Measurements from ENCODE around the gene RASA3.

Gene RASA3

DNA sequence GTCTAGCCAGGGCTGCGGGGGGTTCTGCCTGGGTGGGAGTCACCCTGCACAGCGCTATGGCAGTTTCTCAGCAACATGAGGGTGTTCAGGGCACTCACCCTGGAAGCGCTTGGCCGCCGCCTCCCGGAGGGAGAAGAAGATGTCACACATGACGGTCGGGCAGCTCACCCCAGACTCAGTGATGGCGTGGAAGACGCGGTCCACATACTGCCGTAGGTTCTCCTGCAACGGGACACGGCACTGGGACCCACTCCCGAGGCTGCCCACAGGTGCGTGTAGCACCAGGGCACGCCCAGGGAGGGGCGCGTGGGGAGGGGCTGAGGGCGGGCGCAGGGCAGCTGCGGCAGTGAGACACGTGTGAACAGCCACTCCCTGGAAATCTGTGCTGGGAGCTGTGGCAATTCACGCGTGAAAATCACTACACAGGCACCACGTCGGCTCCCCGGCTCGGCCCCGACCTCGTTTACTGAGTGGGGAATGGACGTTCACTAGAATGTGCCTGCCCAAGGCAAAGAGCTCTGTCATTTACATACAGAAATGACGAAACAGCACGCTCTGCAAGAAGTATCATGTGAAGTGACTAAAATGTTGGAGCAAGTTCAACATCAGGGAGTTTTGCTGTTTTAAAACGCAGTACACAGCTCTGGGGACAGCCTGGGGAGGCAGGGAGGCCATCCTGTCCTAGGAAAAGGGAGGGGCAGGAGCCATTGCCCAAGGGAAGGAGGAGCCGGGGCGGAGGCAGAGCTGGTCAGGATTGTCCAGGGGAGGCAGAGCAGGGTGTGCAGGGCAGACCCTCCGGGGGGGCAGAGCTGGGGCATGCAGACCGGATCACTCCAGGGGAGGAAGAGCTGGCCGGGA lies 117.1 kb downstream of the RASA3 start:
- TF ChIP-seq CTCF (IDR thresholded peaks at IDR 0.05; ENCODE audit: low read length) (no peak), EZH2 (optimal IDR thresholded peaks at IDR 0.05; ENCODE audit: low read depth, low read length) (no peak), EZH2phosphoT487 (IDR thresholded peaks at IDR 0.05; ENCODE audit: low read length) (no peak)
- Histone ChIP-seq H3K9ac (ENCODE audit: low read length) (no peak overlapping the region), H3K27ac (ENCODE audit: low read length) (no peak overlapping the region), H3K9me2 (replicated peaks; ENCODE audit: insufficient read depth, low read length) (no peaks in the 10 kb centered on the region), H3F3A (ENCODE audit: insufficient read depth, low read length) (no peaks in the 10 kb centered on the region; the same call in 1 of the 2 replicates), H3K9me3 (replicated peaks; ENCODE audit: insufficient read depth, low read length) (no peaks in the 10 kb centered on the region), H3K4me2 (ENCODE audit: low read depth, low read length) (no peak overlapping the region), H3K4me1 (ENCODE audit: low read length) (no peaks in the 10 kb centered on the region), H2AFZ (ENCODE audit: low read length) (no peak overlapping the region), H3K36me3 (replicated peaks; ENCODE audit: insufficient read depth, low read length) (peaks cover 39% of the 10 kb centered on the region; the same call in 1 of the 2 replicates), H3K79me2 (ENCODE audit: low read length) (peaks cover 73% of the 10 kb centered on the region), H3K4me3 (ENCODE audit: low read length) (no peak overlapping the region), H4K20me1 (ENCODE audit: insufficient read depth, low read length) (no peaks in the 10 kb centered on the region), H3K27me3 (replicated peaks; ENCODE audit: insufficient read depth, low read length) (no peaks in the 10 kb centered on the region)
- DNase-seq: no peak

GRCh38 chr13:114013952-114014629 lies 118.3 kb downstream of the RASA3 start:
- H3K36me3 ChIP-seq (replicated peaks; ENCODE audit: insufficient read depth, low read length): peaks cover 50% of the 10 kb centered on the region; the same call in 1 of the 2 replicates
- H2AFZ ChIP-seq (ENCODE audit: low read length): no peak overlapping the region
- H3K79me2 ChIP-seq (ENCODE audit: low read length): peaks cover 78% of the 10 kb centered on the region
- no peaks in the 10 kb centered on the region for H4K20me1 ChIP-seq (ENCODE audit: insufficient read depth, low read length)
- no peak for DNase-seq
- no peaks in the 10 kb centered on the region for H3K9me2 ChIP-seq (replicated peaks; ENCODE audit: insufficient read depth, low read length)
- TF ChIP-seq CTCF (IDR thresholded peaks at IDR 0.05; ENCODE audit: low read length) (no peak), EZH2 (optimal IDR thresholded peaks at IDR 0.05; ENCODE audit: low read depth, low read length) (no peak), EZH2phosphoT487 (IDR thresholded peaks at IDR 0.05; ENCODE audit: low read length) (no peak)
- no peaks in the 10 kb centered on the region; the same call in 1 of the 2 replicates for H3F3A ChIP-seq (ENCODE audit: insufficient read depth, low read length)
- no peak overlapping the region for H3K9ac ChIP-seq (ENCODE audit: low read length)
- no peak overlapping the region for H3K4me2 ChIP-seq (ENCODE audit: low read depth, low read length)
- no peaks in the 10 kb centered on the region for H3K9me3 ChIP-seq (replicated peaks; ENCODE audit: insufficient read depth, low read length)
- no peaks in the 10 kb centered on the region for H3K4me1 ChIP-seq (ENCODE audit: low read length)
- no peak overlapping the region for H3K4me3 ChIP-seq (ENCODE audit: low read length)
- no peaks in the 10 kb centered on the region for H3K27me3 ChIP-seq (replicated peaks; ENCODE audit: insufficient read depth, low read length)
- H3K27ac ChIP-seq (ENCODE audit: low read length): no peak overlapping the region

GRCh38 chr13:114013336-114013735 lies 119.1 kb downstream of the RASA3 start:
- H3K9me2 ChIP-seq (replicated peaks; ENCODE audit: insufficient read depth, low read length): no peaks in the 10 kb centered on the region
- H2AFZ ChIP-seq (ENCODE audit: low read length): no peak overlapping the region
- H3K27me3 ChIP-seq (replicated peaks; ENCODE audit: insufficient read depth, low read length): no peaks in the 10 kb centered on the region
- no peaks in the 10 kb centered on the region; the same call in 1 of the 2 replicates for H3F3A ChIP-seq (ENCODE audit: insufficient read depth, low read length)
- H3K9ac ChIP-seq (ENCODE audit: low read length): no peak overlapping the region
- H4K20me1 ChIP-seq (ENCODE audit: insufficient read depth, low read length): no peaks in the 10 kb centered on the region
- peaks cover 50% of the 10 kb centered on the region; the same call in 1 of the 2 replicates for H3K36me3 ChIP-seq (replicated peaks; ENCODE audit: insufficient read depth, low read length)
- no peak overlapping the region for H3K4me3 ChIP-seq (ENCODE audit: low read length)
- no peak overlapping the region for H3K4me2 ChIP-seq (ENCODE audit: low read depth, low read length)
- TF ChIP-seq CTCF (IDR thresholded peaks at IDR 0.05; ENCODE audit: low read length) (no peak), EZH2 (optimal IDR thresholded peaks at IDR 0.05; ENCODE audit: low read depth, low read length) (no peak), EZH2phosphoT487 (IDR thresholded peaks at IDR 0.05; ENCODE audit: low read length) (no peak)
- DNase-seq: no peak
- no peaks in the 10 kb centered on the region for H3K4me1 ChIP-seq (ENCODE audit: low read length)
- H3K9me3 ChIP-seq (replicated peaks; ENCODE audit: insufficient read depth, low read length): no peaks in the 10 kb centered on the region
- no peak overlapping the region for H3K27ac ChIP-seq (ENCODE audit: low read length)
- peaks cover 73% of the 10 kb centered on the region for H3K79me2 ChIP-seq (ENCODE audit: low read length)

Measured in MM.1S (cell line).